HepG2 (cell line): ENCODE data around the gene MTHFD1L. TPM values are rescaled to one million over a fixed set of nuclear protein-coding genes. Genes with fewer than 3 reads are reported as not detected.

ENCODE experiments used
- AHR ChIP-seq: IDR thresholded peaks from 2 replicates; pipeline ENCODE4 v1.6.1; 2018; ENCODE audit warnings: missing genetic modification reagents, missing compliant biosample characterization
- CSRNP2 ChIP-seq: sonication (generic); formaldehyde crosslinking; conservative IDR thresholded peaks from 2 replicates; pipeline ENCODE4 v1.8.0; 2022; ENCODE audit warnings: low read depth, missing genetic modification reagents
- GATA4 ChIP-seq: sonication (generic); IDR thresholded peaks from 2 replicates; pipeline ENCODE4 v1.6.1; 2016; ENCODE audit warnings: antibody characterized with exemption, low read depth, borderline replicate concordance
- HNF1B ChIP-seq: sonication (generic); formaldehyde crosslinking; IDR thresholded peaks from 2 replicates; pipeline ENCODE4 v1.5.1; 2020; ENCODE audit warnings: mild to moderate bottlenecking, moderate library complexity, missing genetic modification reagents
- HOXD1 ChIP-seq: sonication (generic); formaldehyde crosslinking; IDR thresholded peaks from 2 replicates; pipeline ENCODE4 v1.5.0; 2020; ENCODE audit warnings: missing genetic modification reagents
- IRF2 ChIP-seq: IDR thresholded peaks from 2 replicates; pipeline ENCODE4 v1.6.1; 2018; ENCODE audit warnings: missing genetic modification reagents, missing compliant biosample characterization
- KDM3A ChIP-seq: IDR thresholded peaks from 2 replicates; pipeline ENCODE4 v1.6.1; 2018; ENCODE audit warnings: low read depth, missing compliant biosample characterization
- KDM4B ChIP-seq: sonication (generic); formaldehyde crosslinking; IDR thresholded peaks from 2 replicates; pipeline ENCODE4 v1.4.0; 2020; ENCODE audit warnings: missing genetic modification reagents
- KDM5B ChIP-seq: sonication (generic); formaldehyde crosslinking; IDR thresholded peaks from 2 replicates; pipeline ENCODE4 v1.4.0; 2020; ENCODE audit warnings: missing genetic modification reagents, mild to moderate bottlenecking, borderline replicate concordance
- MIXL1 ChIP-seq: IDR thresholded peaks from 2 replicates; pipeline ENCODE4 v1.6.1; 2016
- MXD4 ChIP-seq: IDR thresholded peaks from 2 replicates; pipeline ENCODE4 v1.6.1; 2016; ENCODE audit warnings: mild to moderate bottlenecking, missing biosample characterization, missing genetic modification reagents
- MYC ChIP-seq: sonication (generic); formaldehyde crosslinking; IDR thresholded peaks from 2 replicates; pipeline ENCODE4 v1.9.0; 2021; ENCODE audit warnings: missing genetic modification reagents, borderline replicate concordance
- NFIB ChIP-seq: sonication (generic); formaldehyde crosslinking; IDR thresholded peaks from 2 replicates; pipeline ENCODE4 v1.9.0; 2021; ENCODE audit warnings: missing genetic modification reagents, mild to moderate bottlenecking, borderline replicate concordance
- PCBP1 ChIP-seq: fragments of 200-400 bp; formaldehyde crosslinking; IDR thresholded peaks from 2 replicates; pipeline ENCODE4 v1.6.1; 2017; ENCODE audit warnings: mild to moderate bottlenecking, low read depth, low read length, borderline replicate concordance
- SMARCC2 ChIP-seq: fragments of 450-650 bp; IDR thresholded peaks from 2 replicates; pipeline ENCODE4 v1.6.1; 2017; ENCODE audit warnings: antibody characterized with exemption, mild to moderate bottlenecking
- SRSF4 ChIP-seq: fragments of 200-400 bp; formaldehyde crosslinking; IDR thresholded peaks from one replicate; pipeline ENCODE4 v1.6.1; 2018; ENCODE audit warnings: mild to moderate bottlenecking, low read depth, low read length, moderate library complexity; ENCODE audit not compliant: poor library complexity, severe bottlenecking
- STAG1 ChIP-seq: sonication (generic); formaldehyde crosslinking; IDR thresholded peaks from 2 replicates; pipeline ENCODE4 v1.4.0; 2020; ENCODE audit warnings: missing genetic modification reagents
- TAF15 ChIP-seq: fragments of 200-400 bp; formaldehyde crosslinking; IDR thresholded peaks from one replicate; pipeline ENCODE4 v1.6.1; 2018; ENCODE audit warnings: mild to moderate bottlenecking, low read depth, low read length; ENCODE audit not compliant: poor library complexity, severe bottlenecking
- TBL1XR1 ChIP-seq: fragments of 150-350 bp; IDR thresholded peaks from 2 replicates; pipeline ENCODE4 v1.6.1; 2014; ENCODE audit warnings: borderline replicate concordance, low read length; ENCODE audit not compliant: partially characterized antibody
- TBX3 ChIP-seq: fragments of 450-650 bp; IDR thresholded peaks from 2 replicates; pipeline ENCODE4 v1.6.1; 2017; ENCODE audit warnings: antibody characterized with exemption, mild to moderate bottlenecking, inconsistent platforms, borderline replicate concordance
- TFE3 ChIP-seq: IDR thresholded peaks from 2 replicates; pipeline ENCODE4 v1.6.1; 2016
- U2AF1 ChIP-seq: fragments of 200-400 bp; formaldehyde crosslinking; optimal IDR thresholded peaks from 2 replicates; pipeline ENCODE3; 2017; ENCODE audit warnings: mild to moderate bottlenecking, low read depth, low read length
- ZFYVE20 ChIP-seq: sonication (generic); formaldehyde crosslinking; IDR thresholded peaks from 2 replicates; pipeline ENCODE4 v1.8.0; 2023; ENCODE audit warnings: low read depth, mild to moderate bottlenecking, moderate library complexity, missing genetic modification reagents, borderline replicate concordance
- ZKSCAN1 ChIP-seq: fragments of 150-350 bp; IDR thresholded peaks from 2 replicates; pipeline ENCODE4 v1.6.1; 2014; ENCODE audit warnings: low read length
- ZKSCAN8 ChIP-seq: IDR thresholded peaks from 2 replicates; pipeline ENCODE4 v1.6.1; 2016; ENCODE audit warnings: borderline replicate concordance, missing genetic modification reagents, missing compliant biosample characterization
- ZNF263 ChIP-seq: sonication (generic); formaldehyde crosslinking; IDR thresholded peaks from 2 replicates; pipeline ENCODE4 v1.4.0; 2020; ENCODE audit warnings: missing genetic modification reagents
- ZNF761 ChIP-seq: sonication (generic); formaldehyde crosslinking; conservative IDR thresholded peaks from 2 replicates; pipeline ENCODE4 v1.4.0; 2020; ENCODE audit warnings: mild to moderate bottlenecking, missing genetic modification reagents
- ZSCAN9 ChIP-seq: IDR thresholded peaks from 2 replicates; pipeline ENCODE4 v1.6.1; 2016; ENCODE audit warnings: borderline replicate concordance
- polyA plus RNA-seq, 8 experiments: library from polyadenylated mRNA; depleted of rRNA in 3 of 8; stranded (reverse) in 7 of 8; unstranded in 1 of 8; fragments of >200 nt; fragmentation: Illumina TruSeq in 4 of 8; extraction: Trizol in 4 of 8; gene quantifications; 2 replicates each; pipeline versions ENCODE4 v1.2.1 to v1.2.3, GENCODE V29; 2011 to 2016; ENCODE audit warnings: low read depth in 4 of 8, missing spikeins in 1 of 8, mixed read lengths in 1 of 8; ENCODE audit not compliant: insufficient read depth in 1 of 8
- total RNA-seq, 5 experiments: library from RNA; depleted of rRNA; stranded (reverse); fragments of >200 nt; fragmentation: Illumina TruSeq; extraction: Trizol; gene quantifications; 2 replicates each; pipeline ENCODE4 v1.2.3, GENCODE V29; 2016; ENCODE audit warnings: low read depth in 1 of 5

Gene MTHFD1L
- total and polyA plus RNA-seq, 2 of the 13 experiments (the other 11 are each of a cell fraction or from before 2014, with no cell fraction given) = 24.0 to 39.6 TPM

- TF ChIP-seq MXD4 (CRISPR knock-in tag) (no peak), ZNF761 (CRISPR knock-in tag) (no peak), ZFYVE20 (CRISPR knock-in tag) (no peak), TBL1XR1 (no peak), KDM4B (CRISPR knock-in tag) (no peak), SRSF4 (no peak), PCBP1 (no peak), TFE3 (peak; percentile 30; the same call in 1 of the 2 replicates), U2AF1 (no peak), MIXL1 (no peak), ZNF263 (CRISPR knock-in tag) (no peak), TAF15 (no peak), GATA4 (no peak), HOXD1 (CRISPR knock-in tag) (no peak), NFIB (CRISPR knock-in tag) (no peak), ZSCAN9 (CRISPR knock-in tag) (no peak), AHR (CRISPR knock-in tag) (peak; percentile 35; the same call in 1 of the 2 replicates), KDM5B (CRISPR knock-in tag) (no peak), KDM3A (peak; percentile 34; the same call in 1 of the 2 replicates), IRF2 (CRISPR knock-in tag) (no peak), ZKSCAN8 (CRISPR knock-in tag) (no peak), STAG1 (CRISPR knock-in tag) (no peak; the same call in none of the 2 replicates), CSRNP2 (CRISPR knock-in tag) (no peak), MYC (CRISPR knock-in tag) (no peak), TBX3 (no peak), HNF1B (CRISPR knock-in tag) (no peak), ZKSCAN1 (no peak), SMARCC2 (no peak)
Measured at GRCh38 chr6:150865406-150866146, at the start of gene MTHFD1L (continued).
